Suprapubic skin (tissue), 3 donors: ENCODE data around the gene STAG1.

Source experiments
- POLR2AphosphoS5 ChIP-seq, 3 donors: sonication (generic); formaldehyde crosslinking; IDR thresholded peaks; one replicate each; pipeline ENCODE4 v1.6.1; 2017; ENCODE audit warnings: antibody characterized with exemption in 3 of 3
- TF ChIP-seq, protein P1 (sequence below), 2 donors: fragments of 200-600 bp in 1 of 2; fragments of 450-650 bp in 1 of 2; sonication (generic) in 1 of 2; IDR thresholded peaks; one replicate each; pipeline ENCODE4 v1.5.1; 2016 to 2019; ENCODE audit warnings: antibody characterized with exemption in 2 of 2, mild to moderate bottlenecking in 1 of 2, moderate library complexity in 1 of 2

DNA sequence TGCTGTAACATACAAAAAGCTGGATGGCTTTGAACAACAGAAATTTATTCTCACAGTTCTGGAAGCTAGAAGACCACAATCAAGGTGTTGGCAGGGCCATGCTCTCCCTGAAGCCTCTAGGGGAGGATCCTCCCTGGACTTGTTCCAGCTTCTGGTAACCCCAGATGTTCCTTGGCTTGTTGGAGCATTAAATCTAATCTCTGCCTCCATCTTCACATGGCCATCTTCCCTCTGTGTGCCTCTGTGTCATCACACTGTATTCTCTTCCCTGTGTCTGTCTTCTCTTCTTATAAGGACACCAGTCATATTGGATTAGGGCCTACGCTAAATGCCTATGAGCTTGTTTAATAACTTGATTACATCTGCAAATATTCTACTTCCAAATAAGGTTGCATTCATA is 109.5 kb downstream of the STAG1 start:
- TF ChIP-seq, protein P1, sequence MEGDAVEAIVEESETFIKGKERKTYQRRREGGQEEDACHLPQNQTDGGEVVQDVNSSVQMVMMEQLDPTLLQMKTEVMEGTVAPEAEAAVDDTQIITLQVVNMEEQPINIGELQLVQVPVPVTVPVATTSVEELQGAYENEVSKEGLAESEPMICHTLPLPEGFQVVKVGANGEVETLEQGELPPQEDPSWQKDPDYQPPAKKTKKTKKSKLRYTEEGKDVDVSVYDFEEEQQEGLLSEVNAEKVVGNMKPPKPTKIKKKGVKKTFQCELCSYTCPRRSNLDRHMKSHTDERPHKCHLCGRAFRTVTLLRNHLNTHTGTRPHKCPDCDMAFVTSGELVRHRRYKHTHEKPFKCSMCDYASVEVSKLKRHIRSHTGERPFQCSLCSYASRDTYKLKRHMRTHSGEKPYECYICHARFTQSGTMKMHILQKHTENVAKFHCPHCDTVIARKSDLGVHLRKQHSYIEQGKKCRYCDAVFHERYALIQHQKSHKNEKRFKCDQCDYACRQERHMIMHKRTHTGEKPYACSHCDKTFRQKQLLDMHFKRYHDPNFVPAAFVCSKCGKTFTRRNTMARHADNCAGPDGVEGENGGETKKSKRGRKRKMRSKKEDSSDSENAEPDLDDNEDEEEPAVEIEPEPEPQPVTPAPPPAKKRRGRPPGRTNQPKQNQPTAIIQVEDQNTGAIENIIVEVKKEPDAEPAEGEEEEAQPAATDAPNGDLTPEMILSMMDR (IDR thresholded peaks at IDR 0.05), result no peak
- no peak for TF ChIP-seq POLR2AphosphoS5 (IDR thresholded peaks at IDR 0.05)
